ENCODE data around the gene ABCC6. TPM values are rescaled to one million over a fixed set of nuclear protein-coding genes. Genes with fewer than 3 reads are reported as not detected.

Gene ABCC6
- total and polyA plus RNA-seq, 2 donors (not counting 1 experiment from before 2014, with no cell fraction given): 0.27 TPM; not detected in 1

GRCh38 chr16:16150117-16150877 is 73.0 kb downstream of the ABCC6 start:
- ChIA-PET CTCF (no interaction called here), POLR2A (no interaction called here)
- Mint-ChIP-seq H3K27ac (no peak overlapping the region), H3K4me3 (no peak overlapping the region), H3K9me3 (ENCODE audit: insufficient read depth) (no peaks in the 10 kb centered on the region), H3K4me1 (no peaks in the 10 kb centered on the region), H3K27me3 (no peaks in the 10 kb centered on the region)
- Histone ChIP-seq H3K9me3 (ENCODE audit: control extremely low read depth in 1 of 3, control insufficient read depth in 2 of 3, insufficient read depth in 1 of 3, low read length in 2 of 3) (peaks cover 0 to 6% (median 0%) of the 10 kb centered on the region in 3 donors), H3K27ac (ENCODE audit: low read length in 2 of 2) (no peak overlapping the region), H3K79me2 (ENCODE audit: control insufficient read depth, insufficient read depth, low read length) (no peaks in the 10 kb centered on the region), H3K4me1 (ENCODE audit: control insufficient read depth in 2 of 2, insufficient read depth in 2 of 2, low read length in 2 of 2) (no peaks in the 10 kb centered on the region), H3K4me3 (ENCODE audit: control extremely low read depth in 1 of 5, extremely low read depth in 1 of 5, insufficient read depth in 1 of 5, low read depth in 2 of 5, low read length in 4 of 5) (no peak overlapping the region), H3K27me3 (replicated peaks in 1 of 4; ENCODE audit: control extremely low read depth in 1 of 4, control insufficient read depth in 3 of 4, insufficient read depth in 4 of 4, low read length in 3 of 4) (no peaks in the 10 kb centered on the region), H3K4me2 (replicated peaks; ENCODE audit: low read depth, low read length, poor library complexity, severe bottlenecking) (no peak overlapping the region), H2AFZ (ENCODE audit: insufficient read depth, low read depth, low read length, poor library complexity, severe bottlenecking) (no peak overlapping the region), H3K9ac (ENCODE audit: low read length) (no peak overlapping the region), H3K36me3 (replicated peaks in 1 of 2; ENCODE audit: control extremely low read depth in 1 of 2, control insufficient read depth in 1 of 2, extremely low read depth in 1 of 2, insufficient read depth in 2 of 2, low read length in 1 of 2) (peaks cover 0 to 5% of the 10 kb centered on the region in 2 experiments), H4K20me1 (ENCODE audit: control insufficient read depth, insufficient read depth, low read length, poor library complexity, severe bottlenecking) (no peaks in the 10 kb centered on the region)
- 95% methylated on average over 26 of the region's 28 CpGs for WGBS (ENCODE audit: insufficient coverage)
- intact Hi-C loops (cut with micrococcal nuclease): no loop called here
- TF ChIP-seq CTCF (IDR thresholded peaks at IDR 0.05) (no peak), EZH2 (IDR thresholded peaks at IDR 0.05; ENCODE audit: borderline replicate concordance, insufficient read depth, low read depth, low read length, poor library complexity, severe bottlenecking) (no peak)
- DNase-seq: no peak
- ATAC-seq (ENCODE audit: low read depth): no peak

GRCh38 chr16:16149710-16150116 is 73.6 kb downstream of the ABCC6 start:
- no peaks in the 10 kb centered on the region for H3K4me1 ChIP-seq (ENCODE audit: control insufficient read depth in 2 of 2, insufficient read depth in 2 of 2, low read length in 2 of 2)
- no peak overlapping the region for H2AFZ ChIP-seq (ENCODE audit: insufficient read depth, low read depth, low read length, poor library complexity, severe bottlenecking)
- Mint-ChIP-seq H3K27ac (no peak overlapping the region), H3K4me1 (no peaks in the 10 kb centered on the region), H3K27me3 (no peaks in the 10 kb centered on the region), H3K9me3 (ENCODE audit: insufficient read depth) (no peaks in the 10 kb centered on the region), H3K4me3 (no peak overlapping the region)
- H3K9ac ChIP-seq (ENCODE audit: low read length): no peak overlapping the region
- no peak overlapping the region for H3K4me2 ChIP-seq (replicated peaks; ENCODE audit: low read depth, low read length, poor library complexity, severe bottlenecking)
- CTCF ChIA-PET: no interaction called here
- no peak overlapping the region for H3K27ac ChIP-seq (ENCODE audit: low read length in 2 of 2)
- intact Hi-C loops (cut with micrococcal nuclease): no loop called here
- peaks cover 0 to 4% (median 0%) of the 10 kb centered on the region in 3 donors for H3K9me3 ChIP-seq (ENCODE audit: control extremely low read depth in 1 of 3, control insufficient read depth in 2 of 3, insufficient read depth in 1 of 3, low read length in 2 of 3)
- TF ChIP-seq EZH2 (IDR thresholded peaks at IDR 0.05; ENCODE audit: borderline replicate concordance, insufficient read depth, low read depth, low read length, poor library complexity, severe bottlenecking) (no peak), CTCF (IDR thresholded peaks at IDR 0.05) (no peak)
- H3K79me2 ChIP-seq (ENCODE audit: control insufficient read depth, insufficient read depth, low read length): no peaks in the 10 kb centered on the region
- H3K27me3 ChIP-seq (replicated peaks in 1 of 4; ENCODE audit: control extremely low read depth in 1 of 4, control insufficient read depth in 3 of 4, insufficient read depth in 4 of 4, low read length in 3 of 4): no peaks in the 10 kb centered on the region
- ATAC-seq (ENCODE audit: low read depth) (no peak), DNase-seq (no peak)
- WGBS (ENCODE audit: insufficient coverage): 98% methylated on average over 10 of the region's 10 CpGs
- peaks cover 0 to 9% of the 10 kb centered on the region in 2 experiments for H3K36me3 ChIP-seq (replicated peaks in 1 of 2; ENCODE audit: control extremely low read depth in 1 of 2, control insufficient read depth in 1 of 2, extremely low read depth in 1 of 2, insufficient read depth in 2 of 2, low read length in 1 of 2)
- H3K4me3 ChIP-seq (ENCODE audit: control extremely low read depth in 1 of 5, extremely low read depth in 1 of 5, insufficient read depth in 1 of 5, low read depth in 2 of 5, low read length in 4 of 5): no peak overlapping the region
- POLR2A ChIA-PET: no interaction called here
- H4K20me1 ChIP-seq (ENCODE audit: control insufficient read depth, insufficient read depth, low read length, poor library complexity, severe bottlenecking): no peaks in the 10 kb centered on the region
